ENCODE results near the gene ST7.
A peak's percentile ranks its signal among the peaks of the same experiment; 100 is the strongest.
"Not testable (repeated sequence)": the region's sequence is repeated elsewhere in the genome, so short reads cannot be mapped to it uniquely, and the experiment has no call there.

The ST7 gene

GRCh38 chr7:116953372-116953905 is at the start of gene ST7:
Gene ST7, plus strand, starts transcription at chr7:116953501. Its CDS starts 40 bp downstream, at chr7:116953541.
- peak; percentile 93 for DNase-seq

- DNase-seq = no peak
Observed at GRCh38 chr7:116906391-116906790, 46.9 kb upstream of the ST7 start.

- no peak for DNase-seq
Observed at GRCh38 chr7:116910383-116910782, 42.9 kb upstream of the ST7 start.

- no peak for DNase-seq
Observed at GRCh38 chr7:116911801-116912200, 41.5 kb upstream of the ST7 start.

GRCh38 chr7:116912269-116912909 is 40.9 kb upstream of the ST7 start:
- DNase-seq = no peak

GRCh38 chr7:116918704-116919103 is 34.6 kb upstream of the ST7 start:
- no peak for DNase-seq

- DNase-seq = no peak
Observed at GRCh38 chr7:116920359-116920758, 32.9 kb upstream of the ST7 start.

GRCh38 chr7:116922545-116922944 is 30.8 kb upstream of the ST7 start:
- DNase-seq = no peak

GRCh38 chr7:116924741-116925140 is 28.6 kb upstream of the ST7 start:
- no peak for DNase-seq

- DNase-seq = no peak
Observed at GRCh38 chr7:116929021-116929420, 24.3 kb upstream of the ST7 start.

- peak; percentile 95 for DNase-seq
Observed at GRCh38 chr7:116929914-116930913, 23.1 kb upstream of the ST7 start.

- no peak for DNase-seq
Observed at GRCh38 chr7:116932566-116932965, 20.7 kb upstream of the ST7 start.

- DNase-seq = no peak
Observed at GRCh38 chr7:116933465-116933864, 19.8 kb upstream of the ST7 start.

- no peak for DNase-seq
Observed at GRCh38 chr7:116934580-116934979, 18.7 kb upstream of the ST7 start.

GRCh38 chr7:116936844-116937243 is 16.5 kb upstream of the ST7 start:
- DNase-seq = not testable (repeated sequence)

GRCh38 chr7:116938678-116939077 is 14.6 kb upstream of the ST7 start:
- DNase-seq = no peak

GRCh38 chr7:116940689-116941370 is 12.5 kb upstream of the ST7 start:
- no peak for DNase-seq

GRCh38 chr7:116942504-116942903 is 10.8 kb upstream of the ST7 start:
- DNase-seq = no peak

GRCh38 chr7:116948934-116949333 is 4.4 kb upstream of the ST7 start:
- peak; percentile 46 for DNase-seq

GRCh38 chr7:116949941-116950801 is 3.1 kb upstream of the ST7 start:
- no peak for DNase-seq

GRCh38 chr7:116950889-116951351 is 2.4 kb upstream of the ST7 start:
- DNase-seq = peak; percentile 71

Measured in DMS53 (cell line).